HG03025 (cell line): ENCODE data around the gene CHP1.
"Not testable (repeated sequence)": the region's sequence is repeated elsewhere in the genome, so short reads cannot be mapped to it uniquely, and the experiment has no call there.

Source experiments
- ATAC-seq: cut with Tn5 transposase; IDR thresholded peaks from one replicate; pipeline ENCODE4 v1.9.1; 2021; ENCODE audit warnings: mild to moderate bottlenecking, moderate library complexity; ENCODE audit not compliant: unreplicated experiment, low FRiP score

CHP1 gene

GRCh38 chr15:41254560-41254959 is 23.5 kb downstream of the CHP1 start:
- no peak for ATAC-seq

- ATAC-seq: no peak
These were observed 25.0 kb downstream of the CHP1 start for GRCh38 chr15:41256103-41256502.

GRCh38 chr15:41256577-41257038 is 25.5 kb downstream of the CHP1 start:
- ATAC-seq: no peak

GRCh38 chr15:41258750-41259471 is 27.8 kb downstream of the CHP1 start:
- ATAC-seq: no peak

- ATAC-seq: no peak
These were observed 28.6 kb downstream of the CHP1 start for GRCh38 chr15:41259546-41260189.

- not testable (repeated sequence) for ATAC-seq
These were observed 29.9 kb downstream of the CHP1 start for GRCh38 chr15:41260924-41261323.

- ATAC-seq: no peak
These were observed 31.5 kb downstream of the CHP1 start for GRCh38 chr15:41262571-41262970.

GRCh38 chr15:41263891-41264351 is 32.9 kb downstream of the CHP1 start:
- ATAC-seq: no peak

GRCh38 chr15:41269887-41270286 is 38.8 kb downstream of the CHP1 start:
- ATAC-seq: no peak

GRCh38 chr15:41276831-41277230 is 45.8 kb downstream of the CHP1 start:
- ATAC-seq: no peak

- no peak for ATAC-seq
These were observed 47.3 kb downstream of the CHP1 start for GRCh38 chr15:41278319-41278718.

GRCh38 chr15:41279535-41280283 is 48.6 kb downstream of the CHP1 start:
- no peak for ATAC-seq

- no peak for ATAC-seq
These were observed 50.2 kb downstream of the CHP1 start for GRCh38 chr15:41281236-41281635.

GRCh38 chr15:41282436-41282835 is 51.4 kb downstream of the CHP1 start:
- ATAC-seq: not testable (repeated sequence)

- not testable (repeated sequence) for ATAC-seq
These were observed 52.0 kb downstream of the CHP1 start for GRCh38 chr15:41282980-41283652.

- peak; percentile 84 for ATAC-seq
These were observed 52.8 kb downstream of the CHP1 start for GRCh38 chr15:41283653-41284426.

GRCh38 chr15:41284427-41285177 is 53.5 kb downstream of the CHP1 start:
- no peak for ATAC-seq

GRCh38 chr15:41285285-41285684 is 54.2 kb downstream of the CHP1 start:
- ATAC-seq: no peak

GRCh38 chr15:41286665-41287333 is 55.7 kb downstream of the CHP1 start:
- no peak for ATAC-seq
